Thymus (tissue), 11 donors: ENCODE measurements around the gene NSFL1C. TPM values are rescaled to one million over a fixed set of nuclear protein-coding genes. Genes with fewer than 3 reads are reported as not detected.
A peak's percentile ranks its signal among the peaks of the same experiment; 100 is the strongest.
"Not testable (repeated sequence)": the region's sequence is repeated elsewhere in the genome, so short reads cannot be mapped to it uniquely, and the experiment has no call there.

Source experiments
- DNase-seq, 9 donors: peaks; one replicate each; pipeline ENCODE4 v3.0.0-alpha.2; 2013; ENCODE audit warnings: low spot score in 9 of 9, low read depth in 6 of 9, missing footprints in 1 of 9
- H3K27ac ChIP-seq, 2 donors: one replicate each; pipeline ENCODE4 v1.5.1; 2013; ENCODE audit warnings: control low read depth in 1 of 2, low read depth in 1 of 2, low read length in 1 of 2, mild to moderate bottlenecking in 1 of 2, moderate library complexity in 1 of 2
- H3K27me3 ChIP-seq, 2 donors: one replicate each; pipeline ENCODE4 v1.5.1; 2013; ENCODE audit warnings: low read length in 1 of 2; ENCODE audit not compliant: control insufficient read depth in 2 of 2, insufficient read depth in 1 of 2
- H3K36me3 ChIP-seq, 2 donors: one replicate each; pipeline ENCODE4 v1.5.1; 2013; ENCODE audit warnings: low read length in 1 of 2, mild to moderate bottlenecking in 1 of 2, moderate library complexity in 1 of 2; ENCODE audit not compliant: control insufficient read depth in 2 of 2, insufficient read depth in 2 of 2
- H3K4me1 ChIP-seq, 2 donors: one replicate each; pipeline ENCODE4 v1.5.1; 2013; ENCODE audit warnings: low read length in 2 of 2; ENCODE audit not compliant: control insufficient read depth in 2 of 2, insufficient read depth in 2 of 2
- H3K4me3 ChIP-seq, 2 donors: one replicate each; pipeline ENCODE4 v1.5.1; 2013; ENCODE audit warnings: low read length in 2 of 2, control low read depth in 1 of 2, mild to moderate bottlenecking in 1 of 2
- H3K9me3 ChIP-seq, 2 donors: one replicate each; pipeline ENCODE4 v1.5.1; 2013; ENCODE audit warnings: low read length in 1 of 2, mild to moderate bottlenecking in 1 of 2; ENCODE audit not compliant: control insufficient read depth in 2 of 2, insufficient read depth in 1 of 2
- WGBS: extraction: QIAGEN DNeasy Blood & Tissue Kit; methylation state at CpG from one replicate; pipeline ENCODE4 v1.1.7; 2013; 5-methylcytosine and 5-hydroxymethylcytosine counted together
- polyA plus RNA-seq: library from polyadenylated mRNA; stranded (reverse); fragments of 200-250 nt; gene quantifications from one replicate; pipeline ENCODE4 v1.2.3, GENCODE V29; 2013
- total RNA-seq: library from RNA; stranded (reverse); fragments of 120-200 nt; gene quantifications from one replicate; pipeline ENCODE4 v1.2.4, GENCODE V29; 2013
- donor health status: healthy.

Gene NSFL1C
- total and polyA plus RNA-seq, 2 donors: 36.1 to 48.0 TPM

- H3K27me3 ChIP-seq: no peaks in the 10 kb centered on the region
- peak in 1 of 9 donors; percentile 31 for DNase-seq
- peaks cover 3 to 5% of the 10 kb centered on the region in 2 donors for H3K4me1 ChIP-seq
- no peaks in the 10 kb centered on the region for H3K9me3 ChIP-seq
- H3K36me3 ChIP-seq: no peaks in the 10 kb centered on the region
- no peak overlapping the region for H3K4me3 ChIP-seq
- H3K27ac ChIP-seq: no peak overlapping the region
- WGBS: 31% methylated on average over 3 of the region's 3 CpGs
Measured at GRCh38 chr20:1500496-1500895, 33.8 kb upstream of the NSFL1C start.

- Histone ChIP-seq H3K27me3 (no peaks in the 10 kb centered on the region), H3K36me3 (no peaks in the 10 kb centered on the region), H3K4me1 (peaks cover 3 to 5% of the 10 kb centered on the region in 2 donors), H3K27ac (no peak overlapping the region), H3K4me3 (no peak overlapping the region), H3K9me3 (no peaks in the 10 kb centered on the region)
- DNase-seq: no peak
- WGBS: 91% methylated on average over 8 of the region's 8 CpGs
Measured at GRCh38 chr20:1499528-1500420, 33.1 kb upstream of the NSFL1C start.

- H3K9me3 ChIP-seq, H3K36me3 ChIP-seq, H3K4me3 ChIP-seq, H3K27me3 ChIP-seq, H3K4me1 ChIP-seq, DNase-seq, H3K27ac ChIP-seq: not testable (repeated sequence)
- over 99% methylated on average over 5 of the region's 5 CpGs for WGBS
Measured at GRCh38 chr20:1497371-1497770, 30.7 kb upstream of the NSFL1C start.

GRCh38 chr20:1496930-1497329 is 30.3 kb upstream of the NSFL1C start:
- Histone ChIP-seq H3K4me1 (peaks cover 3 to 5% of the 10 kb centered on the region in 2 donors), H3K9me3 (no peaks in the 10 kb centered on the region), H3K27ac (no peak overlapping the region), H3K27me3 (no peaks in the 10 kb centered on the region), H3K4me3 (no peak overlapping the region), H3K36me3 (no peaks in the 10 kb centered on the region)
- DNase-seq: no peak
- 94% methylated on average over 3 of the region's 3 CpGs for WGBS

DNA sequence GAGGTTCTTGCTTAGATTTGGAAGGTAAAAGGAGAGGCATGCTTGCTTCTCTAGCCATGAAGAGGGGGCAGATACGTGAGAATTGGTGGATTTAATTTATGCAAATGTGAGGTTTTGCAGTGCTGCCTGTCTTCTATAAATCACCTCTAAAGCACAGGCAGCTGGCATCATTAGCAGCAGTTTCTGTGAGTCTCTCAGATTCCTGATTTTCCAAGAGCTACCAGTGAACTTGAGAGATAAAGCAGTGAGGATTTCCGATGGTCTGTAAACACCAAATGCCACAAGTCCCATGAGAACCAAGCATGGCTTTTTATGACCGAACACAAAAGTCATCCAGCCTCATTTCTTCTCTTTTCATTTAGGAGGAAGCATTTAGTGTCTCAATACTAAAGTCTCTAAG is 27.8 kb upstream of the NSFL1C start:
- peaks cover 0 to 2% of the 10 kb centered on the region in 2 donors for H3K4me1 ChIP-seq
- H3K9me3 ChIP-seq: no peaks in the 10 kb centered on the region
- H3K36me3 ChIP-seq: no peaks in the 10 kb centered on the region
- H3K27me3 ChIP-seq: peaks cover 0 to 9% of the 10 kb centered on the region in 2 donors
- H3K4me3 ChIP-seq: no peak overlapping the region
- DNase-seq: no peak
- no peak overlapping the region for H3K27ac ChIP-seq
- 28% methylated on average over 3 of the region's 3 CpGs for WGBS

GRCh38 chr20:1493536-1493935 is 26.9 kb upstream of the NSFL1C start:
- H3K4me3 ChIP-seq: no peak overlapping the region
- peaks cover 0 to 2% of the 10 kb centered on the region in 2 donors for H3K4me1 ChIP-seq
- no peaks in the 10 kb centered on the region for H3K36me3 ChIP-seq
- no peak overlapping the region for H3K27ac ChIP-seq
- WGBS: 13% methylated on average over 1 of the region's 1 CpG
- peaks cover 0 to 10% of the 10 kb centered on the region in 2 donors for H3K27me3 ChIP-seq
- DNase-seq: no peak
- H3K9me3 ChIP-seq: no peaks in the 10 kb centered on the region

- H3K4me1 ChIP-seq: peaks cover 0 to 2% of the 10 kb centered on the region in 2 donors
- peak overlapping the region in 1 of 2 donors; percentile 26 for H3K27ac ChIP-seq
- no peaks in the 10 kb centered on the region for H3K36me3 ChIP-seq
- H3K9me3 ChIP-seq: no peaks in the 10 kb centered on the region
- no peak overlapping the region for H3K4me3 ChIP-seq
- 73% methylated on average over 2 of the region's 2 CpGs for WGBS
- DNase-seq: no peak
- peaks cover 0 to 10% of the 10 kb centered on the region in 2 donors for H3K27me3 ChIP-seq
Measured at GRCh38 chr20:1491860-1492642, 25.4 kb upstream of the NSFL1C start.

DNA sequence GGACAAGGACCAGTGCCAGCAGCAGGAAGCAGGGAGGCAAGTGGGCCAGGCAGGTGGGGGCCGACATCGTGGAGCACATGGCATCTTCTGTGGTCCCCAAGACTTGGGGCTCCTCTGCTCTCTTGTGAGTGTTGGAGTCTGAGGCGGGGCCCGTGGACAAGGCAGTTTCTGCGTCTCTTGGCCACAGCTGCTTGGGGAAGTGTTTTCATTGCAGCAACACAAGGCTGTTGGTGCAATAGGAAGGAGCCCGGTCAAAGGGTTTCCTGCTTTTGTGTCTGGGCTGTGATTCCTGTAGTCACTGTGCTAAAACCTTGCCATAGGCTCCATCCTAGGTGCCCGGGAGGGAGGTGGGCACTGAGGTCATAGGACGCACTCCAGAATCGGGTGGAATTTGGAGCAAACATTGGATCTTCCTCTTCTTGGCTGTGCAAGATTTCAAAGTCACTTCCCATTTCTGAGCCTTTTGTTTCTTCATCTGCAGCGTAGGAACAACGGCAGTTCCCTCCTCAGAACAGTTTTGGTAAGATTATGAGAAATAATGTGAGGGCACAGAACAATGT is 24.7 kb upstream of the NSFL1C start, which contains the start of gene SIRPB2:
SIRPB2 (minus strand) TSS at position 140 of the 560 bp plus-strand sequence; CDS start at position 79, 61 bp downstream.
- no peaks in the 10 kb centered on the region for H3K9me3 ChIP-seq
- H3K4me3 ChIP-seq: no peak within 1 kb of the TSS
- WGBS: 21% methylated on average over 11 of the region's 11 CpGs
- H3K36me3 ChIP-seq: no peaks in the 10 kb centered on the region
- peaks cover 0 to 2% of the 10 kb centered on the region in 2 donors for H3K4me1 ChIP-seq
- peaks cover 0 to 10% of the 10 kb centered on the region in 2 donors for H3K27me3 ChIP-seq
- DNase-seq: peak in 1 of 9 donors; percentile 23
- peak within 1 kb of the TSS in 1 of 2 donors; percentile 26 for H3K27ac ChIP-seq
